Measurements from ENCODE around the gene RPUSD2.

RPUSD2 gene, protein sequence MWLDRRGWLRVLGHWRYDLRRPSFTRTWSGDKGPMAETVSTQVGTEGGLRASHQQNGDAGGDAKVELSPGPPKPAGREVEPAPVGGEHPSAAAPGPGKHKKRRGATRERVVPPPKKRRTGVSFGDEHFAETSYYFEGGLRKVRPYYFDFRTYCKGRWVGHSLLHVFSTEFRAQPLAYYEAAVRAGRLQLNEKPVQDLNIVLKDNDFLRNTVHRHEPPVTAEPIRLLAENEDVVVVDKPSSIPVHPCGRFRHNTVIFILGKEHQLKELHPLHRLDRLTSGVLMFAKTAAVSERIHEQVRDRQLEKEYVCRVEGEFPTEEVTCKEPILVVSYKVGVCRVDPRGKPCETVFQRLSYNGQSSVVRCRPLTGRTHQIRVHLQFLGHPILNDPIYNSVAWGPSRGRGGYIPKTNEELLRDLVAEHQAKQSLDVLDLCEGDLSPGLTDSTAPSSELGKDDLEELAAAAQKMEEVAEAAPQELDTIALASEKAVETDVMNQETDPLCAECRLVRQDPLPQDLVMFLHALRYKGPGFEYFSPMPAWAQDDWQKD

GRCh38 chr15:40569129-40569953 lies at the start of gene RPUSD2:
Gene RPUSD2 (plus strand): TSS chr15:40569299. CDS start chr15:40569338, 39 bp downstream.
- peak; percentile 61 for DNase-seq

GRCh38 chr15:40523611-40524010 lies 45.5 kb upstream of the RPUSD2 start:
- no peak for DNase-seq

GRCh38 chr15:40525855-40526254 lies 43.2 kb upstream of the RPUSD2 start:
- DNase-seq: no peak

GRCh38 chr15:40528801-40529200 lies 40.3 kb upstream of the RPUSD2 start:
- DNase-seq: no peak

- no peak for DNase-seq
These were observed 35.2 kb upstream of the RPUSD2 start for GRCh38 chr15:40533763-40534364.

DNA sequence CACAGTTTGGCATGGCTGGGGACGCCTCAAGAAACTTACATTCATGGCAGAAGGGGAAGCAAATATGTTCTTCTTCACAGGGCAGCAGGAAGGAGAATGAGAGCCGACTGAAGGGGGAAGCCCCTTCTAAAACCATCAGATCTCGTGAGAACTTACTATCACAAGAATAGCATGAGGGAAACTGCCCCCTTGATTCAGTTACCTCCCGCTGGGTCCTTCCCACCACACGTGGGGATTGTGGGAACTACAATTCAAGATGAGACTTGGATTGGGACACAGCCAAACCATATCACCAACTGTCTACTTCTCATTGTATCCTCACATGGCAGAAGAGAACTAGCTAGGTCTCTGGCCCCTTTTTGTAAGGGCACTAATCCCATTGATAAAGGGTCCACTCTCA lies 34.7 kb upstream of the RPUSD2 start:
- no peak for DNase-seq

GRCh38 chr15:40536501-40536900 lies 32.6 kb upstream of the RPUSD2 start:
- DNase-seq: no peak

DNA sequence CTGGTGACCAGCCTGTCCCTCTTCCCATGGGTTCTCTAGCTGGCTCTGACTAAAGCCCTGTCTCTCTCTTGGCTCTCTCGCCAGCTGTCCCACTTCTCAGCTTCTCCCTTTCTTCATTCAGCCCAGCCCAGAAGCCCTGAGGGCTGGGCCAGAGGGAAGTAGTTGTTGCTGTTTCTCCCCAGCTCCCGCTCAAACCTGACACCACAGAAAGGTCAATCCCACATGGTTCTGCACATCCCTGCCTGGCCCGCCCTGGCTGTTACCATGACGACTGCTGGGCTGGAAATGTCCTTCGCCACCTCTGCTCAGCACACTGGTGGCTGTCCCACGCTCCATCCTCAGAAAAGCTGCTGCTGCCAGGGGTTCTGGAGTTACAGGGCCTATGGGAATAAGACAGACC lies 30.1 kb upstream of the RPUSD2 start:
- DNase-seq: no peak

GRCh38 chr15:40543082-40543481 lies 26.0 kb upstream of the RPUSD2 start:
- DNase-seq: no peak

DNA sequence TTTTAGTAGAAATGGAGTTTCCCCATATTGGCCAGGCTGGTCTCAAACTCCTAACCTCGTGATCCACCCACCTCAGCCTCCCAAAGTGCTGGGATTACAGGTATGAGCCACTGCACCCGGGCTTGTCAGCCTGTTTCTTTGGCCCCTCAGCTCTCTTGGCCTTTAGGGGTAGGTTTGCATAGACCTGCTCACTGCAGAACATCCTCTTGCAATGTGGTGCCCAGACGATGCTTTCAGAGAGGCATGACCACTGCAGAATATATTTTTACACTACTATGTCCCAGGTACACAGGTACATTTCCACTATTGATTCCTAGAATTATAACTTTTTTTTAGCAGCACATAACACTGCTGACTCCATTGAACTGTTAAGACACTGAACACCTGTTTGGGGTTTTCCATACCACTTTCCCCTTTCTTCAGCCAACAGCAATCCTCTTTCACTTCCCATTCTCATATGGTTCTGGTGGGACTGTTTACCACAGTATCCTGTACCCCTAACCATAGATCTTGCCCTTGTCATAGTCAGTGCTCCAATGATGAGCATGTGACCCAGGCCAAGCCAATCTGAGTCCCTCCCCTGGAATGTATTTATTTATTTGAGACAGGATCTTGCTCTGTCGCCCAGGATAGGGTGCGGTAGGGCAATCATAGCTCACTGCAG lies 25.3 kb upstream of the RPUSD2 start:
- DNase-seq: no peak

- no peak for DNase-seq
These were observed 23.6 kb upstream of the RPUSD2 start for GRCh38 chr15:40545457-40545856.

GRCh38 chr15:40548610-40549009 lies 20.5 kb upstream of the RPUSD2 start:
- no peak for DNase-seq

GRCh38 chr15:40549894-40550293 lies 19.2 kb upstream of the RPUSD2 start:
- DNase-seq: no peak

GRCh38 chr15:40550341-40551037 lies 18.6 kb upstream of the RPUSD2 start:
- DNase-seq: no peak

DNA sequence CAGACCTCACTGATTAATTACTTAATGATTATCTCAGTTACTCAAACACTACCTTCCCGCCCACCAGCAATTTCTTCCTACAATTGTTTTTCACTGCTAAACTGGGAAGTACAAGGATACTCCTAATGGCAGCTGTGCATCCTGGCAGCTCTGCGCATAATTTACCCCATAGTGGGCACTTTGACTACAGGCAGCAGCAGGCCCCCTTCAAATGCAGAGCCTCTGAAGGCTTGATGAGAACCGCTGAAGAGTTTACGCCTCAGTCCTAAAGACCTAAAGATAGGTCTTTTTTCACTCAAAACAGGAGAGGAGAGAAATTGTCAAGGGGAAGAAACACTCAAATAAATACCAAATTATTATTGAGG lies 15.0 kb upstream of the RPUSD2 start:
- no peak for DNase-seq

GRCh38 chr15:40555876-40556275 lies 13.2 kb upstream of the RPUSD2 start:
- no peak for DNase-seq

GRCh38 chr15:40558952-40559742 lies 10.0 kb upstream of the RPUSD2 start:
- DNase-seq: no peak

- no peak for DNase-seq
These were observed 6.4 kb upstream of the RPUSD2 start for GRCh38 chr15:40562691-40563090.

- no peak for DNase-seq
These were observed 5.7 kb upstream of the RPUSD2 start for GRCh38 chr15:40563426-40563825.

DNA sequence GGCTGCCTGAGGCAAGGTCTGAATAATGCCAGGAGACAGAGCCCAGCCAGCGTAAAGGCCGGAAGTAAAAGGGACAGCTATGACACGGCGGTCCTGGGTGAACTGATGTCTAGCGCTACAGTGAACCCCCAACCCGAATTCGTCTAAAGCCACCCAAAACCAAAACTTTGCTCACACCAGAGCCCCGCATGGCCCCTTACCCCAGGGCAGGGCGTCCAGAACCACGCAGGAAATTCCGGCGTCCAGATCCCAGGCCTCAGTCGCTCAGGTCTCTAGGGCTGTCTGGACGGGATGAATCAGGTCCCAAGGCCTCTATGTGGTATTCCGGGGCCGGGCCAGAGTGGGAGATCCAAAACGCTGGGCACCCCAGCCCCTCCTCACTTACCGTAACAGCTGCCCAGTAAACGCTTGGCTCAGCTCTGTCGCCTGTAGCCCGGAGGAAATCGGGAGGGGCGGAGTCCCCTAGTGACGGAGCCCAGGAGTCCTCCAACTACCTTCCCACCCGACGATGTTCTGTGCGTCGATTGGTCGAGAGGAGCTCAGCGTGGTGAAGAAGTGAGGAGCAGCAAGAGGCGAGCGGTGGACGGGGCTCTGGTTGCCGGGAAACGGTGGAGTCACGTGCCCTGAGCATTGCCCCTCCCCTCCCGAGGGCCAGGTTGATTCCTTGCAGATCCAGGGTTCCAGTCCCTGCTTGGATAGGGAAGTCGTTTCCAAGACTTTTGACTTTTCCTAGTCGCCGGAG lies 4.3 kb upstream of the RPUSD2 start, which contains the start of gene CCDC32:
Gene CCDC32, minus strand, starts transcription at position 452 of the 742 bp plus-strand sequence. CDS start 2,027 bp downstream, outside the sequence.
- peak; percentile 89 for DNase-seq
